Esophagus muscularis mucosa (tissue), 4 donors: Measurements from ENCODE around the gene ZSWIM7. TPM values are rescaled to one million over a fixed set of nuclear protein-coding genes. Genes with fewer than 3 reads are reported as not detected.

ENCODE experiments used
- DNase-seq: peaks from one replicate; pipeline ENCODE4 v3.0.0-alpha.2; 2017; ENCODE audit errors: extremely low spot score
- H3K27ac ChIP-seq, 4 donors: fragments of 200-600 bp; sonication (generic); replicated peaks in 1 of 4; 1 replicate in 3 of 4; 2 replicates in 1 of 4; pipeline ENCODE4 v1.5.1; 2016 to 2019; ENCODE audit warnings: mild to moderate bottlenecking in 1 of 4
- H3K27me3 ChIP-seq, 4 donors: fragments of 200-600 bp; sonication (generic); one replicate each; pipeline versions ENCODE4 v1.5.1 to v1.6.0; 2016 to 2019
- H3K36me3 ChIP-seq, 4 donors: fragments of 200-600 bp; sonication (generic); one replicate each; pipeline ENCODE4 v1.5.1; 2016 to 2019
- H3K4me1 ChIP-seq, 4 donors: fragments of 200-600 bp; sonication (generic); one replicate each; pipeline ENCODE4 v1.5.1; 2016 to 2019
- H3K4me3 ChIP-seq, 4 donors: fragments of 200-600 bp; sonication (generic); 1 replicate in 2 of 4; 2 replicates in 2 of 4; pipeline ENCODE4 v1.5.1; 2016 to 2019; ENCODE audit warnings: mild to moderate bottlenecking in 4 of 4, moderate library complexity in 1 of 4
- H3K9me3 ChIP-seq, 4 donors: fragments of 200-600 bp; sonication (generic); 1 replicate in 3 of 4; 2 replicates in 1 of 4; pipeline ENCODE4 v1.5.1; 2016 to 2019
- EP300 ChIP-seq: sonication (generic); formaldehyde crosslinking; IDR thresholded peaks from one replicate; pipeline ENCODE4 v1.6.1; 2017; ENCODE audit warnings: antibody characterized with exemption
- POLR2A ChIP-seq: fragments of 450-650 bp; IDR thresholded peaks from one replicate; pipeline ENCODE4 v1.6.1; 2017; ENCODE audit warnings: antibody characterized with exemption, moderate library complexity, mild to moderate bottlenecking, low read depth
- POLR2AphosphoS5 ChIP-seq, 2 donors: sonication (generic); formaldehyde crosslinking; IDR thresholded peaks; one replicate each; pipeline ENCODE4 v1.6.1; 2017; ENCODE audit warnings: antibody characterized with exemption in 2 of 2
- WGBS: methylation state at CpG from one replicate; pipeline ENCODE4 v1.1.5; 2018; 5-methylcytosine and 5-hydroxymethylcytosine counted together
- intact Hi-C: fragments of 100-400 bp; cut with DNase I; formaldehyde crosslinking; loops from one replicate; pipeline ENCODE4 v1.15.1; 2023
- total RNA-seq, 4 donors: library from RNA; depleted of rRNA; stranded (reverse); fragments of >200 nt; gene quantifications; one replicate each; pipeline versions ENCODE4 v1.1.0 to v1.2.1, GENCODE V29; 2016
- TF ChIP-seq, protein P1 (sequence below), 3 experiments: fragments of 200-600 bp in 2 of 3; fragments of 450-650 bp in 1 of 3; sonication (generic) in 2 of 3; IDR thresholded peaks; one replicate each; pipeline ENCODE4 v1.5.1; 2017 to 2019; ENCODE audit warnings: antibody characterized with exemption in 3 of 3, mild to moderate bottlenecking in 2 of 3, moderate library complexity in 1 of 3

The ZSWIM7 gene
- total RNA-seq, 4 donors from 2014 or later: 16.2 to 22.7 (median 17.5) TPM

- 40% methylated on average over 3 of the region's 64 CpGs for WGBS
- Histone ChIP-seq H3K4me1 (peaks cover 17 to 39% (median 34%) of the 10 kb centered on the region in 4 donors), H3K4me3 (peak overlapping the region; percentile 57 to 70 (median 64)), H3K27me3 (peaks cover 0 to 42% (median 4%) of the 10 kb centered on the region in 4 donors), H3K9me3 (no peaks in the 10 kb centered on the region), H3K36me3 (no peaks in the 10 kb centered on the region), H3K27ac (no peak overlapping the region)
- no peak for DNase-seq
- intact Hi-C loops: loop anchor here (10.0 kb wide), 1 partner anchor 49 kb away; the partner anchor contains the start of genes TTC19 and ZSWIM7
- TF ChIP-seq EP300 (no peak), POLR2AphosphoS5 (IDR thresholded peaks at IDR 0.05) (no peak), POLR2A (no peak)
- TF ChIP-seq, protein P1, sequence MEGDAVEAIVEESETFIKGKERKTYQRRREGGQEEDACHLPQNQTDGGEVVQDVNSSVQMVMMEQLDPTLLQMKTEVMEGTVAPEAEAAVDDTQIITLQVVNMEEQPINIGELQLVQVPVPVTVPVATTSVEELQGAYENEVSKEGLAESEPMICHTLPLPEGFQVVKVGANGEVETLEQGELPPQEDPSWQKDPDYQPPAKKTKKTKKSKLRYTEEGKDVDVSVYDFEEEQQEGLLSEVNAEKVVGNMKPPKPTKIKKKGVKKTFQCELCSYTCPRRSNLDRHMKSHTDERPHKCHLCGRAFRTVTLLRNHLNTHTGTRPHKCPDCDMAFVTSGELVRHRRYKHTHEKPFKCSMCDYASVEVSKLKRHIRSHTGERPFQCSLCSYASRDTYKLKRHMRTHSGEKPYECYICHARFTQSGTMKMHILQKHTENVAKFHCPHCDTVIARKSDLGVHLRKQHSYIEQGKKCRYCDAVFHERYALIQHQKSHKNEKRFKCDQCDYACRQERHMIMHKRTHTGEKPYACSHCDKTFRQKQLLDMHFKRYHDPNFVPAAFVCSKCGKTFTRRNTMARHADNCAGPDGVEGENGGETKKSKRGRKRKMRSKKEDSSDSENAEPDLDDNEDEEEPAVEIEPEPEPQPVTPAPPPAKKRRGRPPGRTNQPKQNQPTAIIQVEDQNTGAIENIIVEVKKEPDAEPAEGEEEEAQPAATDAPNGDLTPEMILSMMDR (IDR thresholded peaks at IDR 0.05): no peak
These were observed 53.8 kb downstream of the ZSWIM7 start for GRCh38 chr17:15945527-15946191.

- Histone ChIP-seq H3K4me1 (peaks cover 17 to 39% (median 34%) of the 10 kb centered on the region in 4 donors), H3K4me3 (peak within 1 kb of the TSS; percentile 57 to 70 (median 64)), H3K27me3 (peaks cover 0 to 42% (median 4%) of the 10 kb centered on the region in 4 donors), H3K9me3 (no peaks in the 10 kb centered on the region), H3K27ac (peak within 1 kb of the TSS in 1 of 4 donors; percentile 23), H3K36me3 (no peaks in the 10 kb centered on the region)
- TF ChIP-seq, protein P1 (IDR thresholded peaks at IDR 0.05): peak; percentile 33 to 51 (median 39)
- TF ChIP-seq EP300 (no peak), POLR2AphosphoS5 (IDR thresholded peaks at IDR 0.05) (peak in 1 of 2 donors; percentile 9), POLR2A (no peak)
- WGBS: 0% methylated on average over 8 of the region's 88 CpGs
- intact Hi-C loops: loop anchor here (10.0 kb wide), 1 partner anchor 50 kb away; the partner anchor contains the start of genes TTC19 and ZSWIM7
- DNase-seq: no peak
These were observed 54.6 kb downstream of the ZSWIM7 start, which contains the start of gene ADORA2B for GRCh38 chr17:15944759-15945526. ADORA2B (plus strand) TSS chr17:15945130; CDS start chr17:15945249, 119 bp downstream.

- Histone ChIP-seq H3K27ac (peak overlapping the region in 1 of 4 donors; percentile 23), H3K9me3 (no peaks in the 10 kb centered on the region), H3K4me1 (peaks cover 17 to 39% (median 34%) of the 10 kb centered on the region in 4 donors), H3K36me3 (no peaks in the 10 kb centered on the region), H3K27me3 (peaks cover 0 to 42% (median 4%) of the 10 kb centered on the region in 4 donors), H3K4me3 (peak overlapping the region; percentile 57 to 70 (median 64))
- intact Hi-C loops: loop anchor here (10.0 kb wide), 1 partner anchor 51 kb away; the partner anchor contains the start of genes TTC19 and ZSWIM7
- no peak for TF ChIP-seq EP300
- TF ChIP-seq, protein P1 (IDR thresholded peaks at IDR 0.05): no peak
- TF ChIP-seq POLR2AphosphoS5 (IDR thresholded peaks at IDR 0.05): no peak
- TF ChIP-seq POLR2A: no peak
- WGBS: 24% methylated on average over 32 of the region's 40 CpGs
- no peak for DNase-seq
These were observed 55.3 kb downstream of the ZSWIM7 start for GRCh38 chr17:15943971-15944758.

DNA sequence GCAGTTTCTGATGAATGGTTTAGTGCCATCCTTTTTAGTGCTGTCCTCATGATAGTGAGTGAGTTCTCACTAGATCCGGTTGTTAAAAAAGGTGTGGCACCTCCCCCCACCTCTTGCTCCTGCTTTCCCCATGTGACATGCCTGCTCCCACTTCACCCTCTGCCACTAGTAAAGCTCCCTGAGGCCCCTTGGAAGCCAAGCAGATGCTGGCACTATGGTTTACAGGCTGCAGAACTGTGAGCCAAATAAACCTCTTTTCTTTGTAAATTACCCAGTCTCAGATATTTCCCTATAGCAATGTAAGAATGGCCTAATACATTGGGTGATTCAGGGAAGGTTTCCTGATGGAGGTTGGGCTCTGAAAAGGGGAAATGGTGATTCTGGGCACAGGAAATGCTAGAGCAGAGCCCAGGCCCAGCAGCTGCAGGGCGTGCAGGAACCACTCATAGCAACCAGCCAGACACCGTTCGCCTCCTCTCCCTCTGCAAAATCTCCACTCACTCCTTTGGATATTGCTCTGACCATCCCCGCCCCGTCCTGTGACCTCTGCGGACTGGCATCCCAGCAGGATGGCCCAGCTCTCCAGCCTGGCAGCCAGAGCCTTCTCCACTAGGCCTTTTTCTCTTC, 57.2 kb downstream of the ZSWIM7 start:
- WGBS: 95% methylated on average over 7 of the region's 7 CpGs
- Histone ChIP-seq H3K4me3 (no peak overlapping the region), H3K27ac (no peak overlapping the region), H3K36me3 (no peaks in the 10 kb centered on the region), H3K27me3 (peaks cover 0 to 35% (median 4%) of the 10 kb centered on the region in 4 donors), H3K9me3 (no peaks in the 10 kb centered on the region), H3K4me1 (peaks cover 17 to 34% (median 30%) of the 10 kb centered on the region in 4 donors)
- no peak for DNase-seq
- intact Hi-C loops: loop anchor here (10.0 kb wide), 1 partner anchor 52 kb away; the partner anchor contains the start of genes TTC19 and ZSWIM7
- TF ChIP-seq POLR2AphosphoS5 (IDR thresholded peaks at IDR 0.05) (no peak), EP300 (no peak), POLR2A (no peak)
- TF ChIP-seq, protein P1 (IDR thresholded peaks at IDR 0.05): no peak
